ENCODE data around the gene AGPAT3.
"Not testable (repeated sequence)": the region's sequence is repeated elsewhere in the genome, so short reads cannot be mapped to it uniquely, and the experiment has no call there.

GRCh38 chr21:43844906-43845305 is 20.1 kb upstream of the AGPAT3 start:
- TF ChIP-seq CTCF, POLR2A, EP300 (IDR thresholded peaks at IDR 0.05): not testable (repeated sequence)
